ENCODE results near the gene DHRS2.

GRCh38 chr14:23605931-23606585, 30.1 kb upstream of the DHRS2 start:
- TF ChIP-seq CTCF (IDR thresholded peaks at IDR 0.05) (no peak), POLR2A (IDR thresholded peaks at IDR 0.05) (no peak)
